Mammary epithelial cell (primary cell): Measurements from ENCODE around the gene FAM98C.

ENCODE experiments used
- CTCF ChIP-seq, 2 donors: IDR thresholded peaks in 1 of 2; conservative IDR thresholded peaks in 1 of 2; 2 replicates each; pipeline ENCODE4 v1.5.1; 2011 to 2012; ENCODE audit warnings: inconsistent platforms in 2 of 2, low read length in 2 of 2, mild to moderate bottlenecking in 2 of 2, control low read depth in 1 of 2, low read depth in 1 of 2; ENCODE audit not compliant: insufficient read depth in 1 of 2; ENCODE audit errors: extremely low read depth in 1 of 2
- EZH2 ChIP-seq: IDR thresholded peaks from 2 replicates; pipeline ENCODE4 v1.6.1; 2012; ENCODE audit warnings: low read length, inconsistent platforms, borderline replicate concordance

- TF ChIP-seq CTCF (conservative IDR thresholded peaks at IDR 0.05 in 1 of 2, IDR thresholded peaks at IDR 0.05 in 1 of 2; ENCODE audit: extremely low read depth in 1 of 2, insufficient read depth in 1 of 2, low read depth in 1 of 2, low read length in 2 of 2) (no peak), EZH2 (no peak)
Measured at GRCh38 chr19:38377052-38377451, 25.8 kb upstream of the FAM98C start.
